Right lobe of liver (tissue), 4 donors: ENCODE data around the gene OR4S2.

Experiments used
- POLR2A ChIP-seq: fragments of 450-650 bp; IDR thresholded peaks from one replicate; pipeline ENCODE4 v1.6.1; 2017; ENCODE audit warnings: antibody characterized with exemption, mild to moderate bottlenecking
- TF ChIP-seq, protein P1 (sequence below), 4 donors: fragments of 200-600 bp in 3 of 4; fragments of 450-650 bp in 1 of 4; IDR thresholded peaks; one replicate each; pipeline versions ENCODE4 v1.5.1 to v1.8.0; 2016 to 2022; ENCODE audit warnings: antibody characterized with exemption in 4 of 4, mild to moderate bottlenecking in 2 of 4
- donor health status: DM: no; HTN: no; CAD: no.
- donor health status: DM: no; HTN: no; CAD: no.
- donor health status: DM: no; HTN: yes; CAD: no.

DNA sequence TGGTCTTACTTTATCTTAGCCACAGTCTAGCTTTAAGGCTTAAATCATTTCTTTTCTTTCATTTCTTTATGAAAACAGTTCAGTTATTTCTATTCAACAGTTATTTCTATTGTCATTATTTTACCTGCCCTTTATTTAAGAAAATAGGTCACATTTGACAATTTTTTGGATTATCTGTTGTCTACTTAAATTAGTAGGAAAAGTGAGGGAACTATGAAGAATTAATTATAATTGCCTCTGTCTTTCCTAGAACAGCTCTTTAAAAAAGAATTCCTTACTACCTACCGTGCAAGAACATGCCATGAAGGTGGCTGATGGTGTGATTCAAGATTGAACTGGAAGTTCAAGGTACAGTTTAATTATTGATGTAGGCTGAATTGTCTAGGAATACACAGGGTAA, 13.8 kb downstream of the OR4S2 start, which contains the start of gene OR4C6:
- TF ChIP-seq, protein P1, sequence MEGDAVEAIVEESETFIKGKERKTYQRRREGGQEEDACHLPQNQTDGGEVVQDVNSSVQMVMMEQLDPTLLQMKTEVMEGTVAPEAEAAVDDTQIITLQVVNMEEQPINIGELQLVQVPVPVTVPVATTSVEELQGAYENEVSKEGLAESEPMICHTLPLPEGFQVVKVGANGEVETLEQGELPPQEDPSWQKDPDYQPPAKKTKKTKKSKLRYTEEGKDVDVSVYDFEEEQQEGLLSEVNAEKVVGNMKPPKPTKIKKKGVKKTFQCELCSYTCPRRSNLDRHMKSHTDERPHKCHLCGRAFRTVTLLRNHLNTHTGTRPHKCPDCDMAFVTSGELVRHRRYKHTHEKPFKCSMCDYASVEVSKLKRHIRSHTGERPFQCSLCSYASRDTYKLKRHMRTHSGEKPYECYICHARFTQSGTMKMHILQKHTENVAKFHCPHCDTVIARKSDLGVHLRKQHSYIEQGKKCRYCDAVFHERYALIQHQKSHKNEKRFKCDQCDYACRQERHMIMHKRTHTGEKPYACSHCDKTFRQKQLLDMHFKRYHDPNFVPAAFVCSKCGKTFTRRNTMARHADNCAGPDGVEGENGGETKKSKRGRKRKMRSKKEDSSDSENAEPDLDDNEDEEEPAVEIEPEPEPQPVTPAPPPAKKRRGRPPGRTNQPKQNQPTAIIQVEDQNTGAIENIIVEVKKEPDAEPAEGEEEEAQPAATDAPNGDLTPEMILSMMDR (IDR thresholded peaks at IDR 0.05): no peak
- no peak for TF ChIP-seq POLR2A
